ENCODE results near the gene UBE3B.

The UBE3B gene

DNA sequence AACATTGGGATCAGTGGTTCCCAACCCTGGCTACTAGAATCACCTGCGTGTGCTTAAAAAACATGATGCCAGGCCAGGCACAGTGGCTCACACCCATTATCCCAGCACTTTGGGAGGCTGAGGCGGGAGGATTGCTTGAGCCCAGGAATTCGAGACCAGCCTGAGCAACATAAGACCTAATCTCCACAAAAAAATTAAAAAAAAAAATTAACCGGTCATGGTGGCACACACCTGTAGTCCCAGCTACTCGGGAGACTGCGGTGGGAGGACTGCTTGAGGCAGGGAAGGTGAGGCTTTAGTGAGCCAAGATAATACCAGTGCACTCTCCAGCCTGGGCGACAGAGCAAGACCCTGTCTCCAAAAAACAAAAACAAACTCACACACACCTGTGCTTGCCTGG, 2.3 kb upstream of the UBE3B start:
- DNase-seq: no peak

DNA sequence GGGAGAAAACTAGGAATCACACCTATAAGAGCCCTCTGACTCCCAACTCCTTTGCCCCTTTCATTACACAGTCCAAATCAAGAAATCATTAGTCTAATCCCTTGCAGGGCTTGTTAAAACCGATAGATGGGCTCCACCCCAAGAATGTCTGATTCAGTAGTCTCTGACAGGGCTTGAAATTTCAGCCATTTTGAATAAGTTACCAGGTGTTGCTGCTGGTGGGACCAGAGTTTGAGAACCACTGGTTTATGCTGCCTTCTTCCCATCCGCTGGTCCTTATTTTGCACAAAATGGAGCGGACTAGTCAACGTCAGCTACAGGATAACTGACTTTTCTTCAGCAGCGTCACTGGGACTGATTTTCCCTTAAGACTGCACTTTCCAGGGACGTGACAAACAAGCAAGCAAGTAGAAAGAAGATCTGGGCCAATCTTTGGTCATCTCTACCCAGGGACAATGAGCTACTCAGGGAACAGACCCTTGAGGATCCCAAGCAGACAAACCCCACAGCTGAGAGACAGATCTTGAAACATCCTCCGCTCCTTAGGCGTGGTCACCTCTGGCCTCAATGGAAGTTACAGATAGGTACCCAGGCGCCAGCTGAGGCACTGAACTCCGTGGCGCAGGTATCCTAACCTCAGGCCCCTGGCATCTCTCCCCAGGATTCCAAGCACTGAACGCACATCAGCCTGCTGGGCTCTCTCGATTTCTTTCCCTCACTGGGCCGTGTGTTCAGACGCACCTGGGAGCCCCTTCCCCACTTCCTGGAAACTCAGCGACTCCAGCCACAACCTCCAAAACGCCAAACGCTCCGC, 1.2 kb upstream of the UBE3B start:
- no peak for DNase-seq

DNA sequence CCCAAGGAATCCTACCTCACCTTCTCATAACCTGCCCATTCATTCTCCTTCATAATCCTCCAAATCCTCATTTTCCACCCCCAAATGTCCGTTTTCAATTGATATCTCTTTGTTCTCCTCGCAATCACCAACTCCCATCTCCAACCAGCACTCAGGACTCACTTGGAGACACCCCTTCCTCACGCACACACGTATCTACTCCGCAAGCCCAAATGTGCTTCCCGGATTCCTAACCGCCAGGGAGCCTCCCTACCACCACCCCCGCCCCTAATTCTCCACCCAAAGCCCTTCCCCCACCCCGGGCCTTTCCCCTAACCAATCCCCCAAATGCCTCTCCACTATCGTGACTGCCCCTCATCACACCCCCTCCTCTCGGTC, 638 bp upstream of the UBE3B start:
- DNase-seq: no peak

- DNase-seq: no peak
Measured at GRCh38 chr12:109477963-109478315, 505 bp downstream of the UBE3B start.

DNA sequence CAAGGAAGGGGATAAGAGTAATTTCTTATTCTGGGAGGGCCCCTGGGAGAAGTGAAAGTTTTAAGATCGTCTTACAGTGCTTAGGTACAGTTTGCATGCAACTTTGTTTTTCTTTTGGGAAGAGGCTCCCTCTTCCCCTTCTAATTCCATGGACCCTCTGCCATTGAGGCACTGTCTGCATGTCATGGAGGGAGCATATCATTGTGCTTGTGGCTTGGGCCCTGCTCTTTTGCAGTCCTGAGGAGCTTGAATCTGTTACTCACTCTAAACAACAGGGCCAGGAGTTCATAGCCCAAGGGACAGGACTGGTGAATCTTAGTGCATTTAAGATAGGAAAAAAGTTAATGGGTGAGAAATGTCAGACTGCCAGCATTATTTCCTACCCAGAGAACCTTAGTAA, 2.3 kb downstream of the UBE3B start:
- DNase-seq: no peak

- no peak for DNase-seq
Measured at GRCh38 chr12:109480356-109480755, 2.9 kb downstream of the UBE3B start.

DNA sequence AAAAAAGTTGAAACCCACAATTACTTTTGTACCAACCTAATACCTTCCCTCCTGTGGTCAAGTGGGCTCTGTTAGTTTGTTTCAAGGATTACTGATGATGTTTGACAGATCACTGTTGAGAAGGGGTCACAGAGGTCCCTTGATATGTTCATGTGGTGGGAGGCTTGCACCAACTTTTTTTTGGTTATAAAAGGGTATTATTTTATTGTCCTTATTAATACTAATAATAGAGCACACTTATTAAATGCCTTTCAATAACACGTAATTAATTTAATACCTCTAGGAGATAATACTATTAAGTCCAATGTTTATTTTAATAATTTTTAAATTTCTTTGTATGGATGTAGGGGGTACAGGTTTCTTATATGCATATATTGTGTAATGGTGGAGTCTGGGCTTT, 4.4 kb downstream of the UBE3B start:
- DNase-seq: no peak

- no peak for DNase-seq
Measured at GRCh38 chr12:109482491-109482890, 5.1 kb downstream of the UBE3B start.

- DNase-seq: no peak
Measured at GRCh38 chr12:109482894-109483293, 5.5 kb downstream of the UBE3B start.

DNA sequence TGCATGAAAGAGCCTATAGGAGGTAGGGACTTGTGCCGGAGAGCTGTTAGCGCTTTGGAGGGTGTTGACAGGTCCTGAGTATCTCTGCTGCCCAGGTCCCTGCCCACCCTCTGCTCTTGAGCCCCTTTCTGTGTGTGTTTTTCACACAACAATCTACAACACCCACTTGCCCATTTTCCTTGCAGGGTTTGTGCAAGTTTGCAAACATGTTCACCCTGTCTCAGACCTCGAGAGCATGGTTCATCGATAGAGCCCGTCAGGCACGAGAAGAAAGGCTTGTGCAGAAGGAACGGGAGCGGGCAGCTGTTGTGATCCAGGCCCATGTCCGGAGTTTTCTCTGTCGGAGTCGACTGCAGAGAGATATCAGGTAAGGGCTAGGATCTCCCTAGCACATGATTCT, 5.9 kb downstream of the UBE3B start:
- no peak for DNase-seq

- DNase-seq: no peak
Measured at GRCh38 chr12:109485201-109485600, 7.8 kb downstream of the UBE3B start.

DNA sequence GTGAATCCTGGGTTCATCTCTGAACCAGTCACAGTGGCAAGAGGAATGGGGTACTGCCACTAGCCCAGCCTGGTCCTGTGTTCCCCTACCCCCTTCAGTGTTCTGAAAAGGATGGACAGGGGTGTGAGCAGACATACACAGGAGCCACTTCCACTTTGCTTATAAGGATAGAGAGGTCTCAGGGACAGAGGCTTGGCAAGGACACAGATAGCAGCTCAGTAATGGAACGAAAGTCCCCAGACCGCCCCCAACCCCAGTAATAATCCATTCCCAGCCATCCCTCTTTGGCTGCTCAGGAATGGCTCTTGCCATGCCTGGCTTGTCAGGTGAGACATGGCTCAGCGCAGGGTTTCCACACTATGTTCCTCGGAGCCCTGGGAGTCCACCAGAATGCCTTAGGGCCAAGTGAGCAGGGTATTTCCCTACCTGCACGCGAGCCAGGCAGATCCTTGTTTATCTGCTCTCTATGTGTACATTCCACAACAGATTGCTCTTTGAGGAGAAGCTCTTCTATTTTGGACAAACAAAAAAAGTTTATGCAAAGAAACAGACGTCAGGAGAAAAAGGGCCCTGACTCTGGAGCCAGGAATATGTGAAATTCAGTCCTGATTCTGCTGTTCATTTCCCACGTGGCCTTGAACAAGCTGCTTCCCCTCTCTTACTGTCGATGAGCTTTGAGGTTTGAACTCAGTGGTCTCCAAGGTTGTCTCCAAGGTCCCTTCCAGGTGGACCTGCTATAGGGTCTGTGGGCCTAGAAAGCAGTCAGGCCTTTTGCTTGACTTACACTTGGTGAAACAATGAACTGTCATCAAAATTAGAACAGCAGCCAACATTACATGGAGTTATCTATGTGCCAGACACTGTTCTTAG, 10.0 kb downstream of the UBE3B start:
- DNase-seq: no peak

- DNase-seq: no peak
Measured at GRCh38 chr12:109488051-109488665, 10.7 kb downstream of the UBE3B start.

DNA sequence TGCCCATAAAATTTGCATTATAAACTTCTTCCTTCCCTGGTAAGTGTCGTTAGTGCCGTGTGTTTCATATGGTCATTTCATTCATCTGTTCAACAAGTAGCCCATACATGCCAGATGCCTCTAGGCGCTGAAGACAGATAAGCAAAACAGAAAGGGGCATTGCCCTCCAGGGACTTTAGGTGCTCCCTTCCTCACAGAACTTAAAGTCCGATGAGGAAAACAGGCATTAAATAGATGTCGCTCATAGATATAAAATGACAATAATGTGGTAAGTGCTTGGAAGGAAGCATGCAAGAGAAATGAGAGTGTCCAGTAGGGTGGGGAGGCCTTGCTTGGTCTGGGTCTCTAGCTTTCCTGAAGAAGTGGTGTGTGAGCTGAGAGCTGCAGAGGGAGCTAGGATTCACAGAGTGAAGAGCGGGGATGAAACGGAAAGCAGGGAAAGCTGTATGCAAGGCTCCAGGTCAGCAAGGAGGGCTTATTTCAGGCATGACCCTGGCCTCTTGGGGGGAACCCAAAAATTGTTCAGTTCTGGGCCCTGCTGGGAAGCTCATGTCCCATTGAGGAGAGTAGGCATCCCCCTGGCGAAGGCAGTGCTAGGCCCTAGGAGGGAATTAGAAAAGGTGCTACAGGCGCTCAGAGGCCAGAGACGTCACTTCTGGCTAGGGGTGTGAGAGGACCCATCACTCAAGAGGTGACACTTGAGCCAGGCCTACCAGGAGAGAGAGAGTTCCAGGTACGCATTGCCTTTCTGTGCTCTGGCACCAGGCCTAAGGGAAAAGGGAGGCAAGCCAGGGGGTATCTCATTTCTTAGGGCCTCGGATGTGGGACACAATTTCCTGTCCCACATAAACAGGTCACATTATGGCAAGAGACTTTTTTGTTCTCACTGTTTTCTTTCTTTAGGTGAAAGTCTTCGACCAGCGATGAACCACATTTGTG, 11.9 kb downstream of the UBE3B start:
- no peak for DNase-seq

GRCh38 chr12:109489955-109490565, 12.6 kb downstream of the UBE3B start:
- no peak for DNase-seq

DNA sequence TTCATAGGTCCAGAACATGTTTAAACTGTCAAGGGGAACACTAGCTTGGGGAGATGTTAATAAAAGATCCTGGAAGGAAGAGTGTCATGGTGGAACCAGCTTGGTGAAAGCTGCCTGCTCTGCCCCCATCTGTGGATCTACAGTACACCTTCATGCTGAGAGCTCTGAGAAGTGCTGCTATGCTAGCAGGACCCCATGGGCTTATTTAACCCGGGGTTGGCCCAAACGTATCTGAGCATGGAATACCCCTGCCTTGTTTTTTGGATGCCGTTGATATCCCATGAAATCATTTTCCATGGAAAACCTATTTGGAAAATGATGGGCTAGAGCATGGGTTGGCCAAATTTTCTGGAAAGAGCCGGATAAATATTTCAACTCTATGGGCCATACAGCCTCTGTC, 14.2 kb downstream of the UBE3B start:
- no peak for DNase-seq

DNA sequence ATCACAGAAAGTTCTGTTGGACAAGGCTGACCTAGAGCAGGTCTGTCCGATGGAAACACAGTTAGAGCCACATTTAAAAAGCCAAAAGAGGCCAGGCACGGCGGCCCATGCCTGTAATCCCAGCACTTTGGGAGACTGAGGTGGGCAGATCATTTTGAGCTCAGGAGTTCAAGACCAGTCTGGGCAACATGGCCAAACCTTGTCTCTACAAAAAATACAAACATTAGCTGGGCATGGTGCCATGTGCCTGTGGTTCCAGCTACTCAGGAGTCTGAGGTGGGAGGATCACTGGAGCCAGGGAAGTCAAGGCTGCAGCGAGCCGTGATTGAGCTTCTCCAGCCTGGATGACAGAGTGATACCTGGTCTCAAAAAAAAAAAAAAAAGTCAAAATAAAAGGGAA, 14.9 kb downstream of the UBE3B start:
- no peak for DNase-seq

DNA sequence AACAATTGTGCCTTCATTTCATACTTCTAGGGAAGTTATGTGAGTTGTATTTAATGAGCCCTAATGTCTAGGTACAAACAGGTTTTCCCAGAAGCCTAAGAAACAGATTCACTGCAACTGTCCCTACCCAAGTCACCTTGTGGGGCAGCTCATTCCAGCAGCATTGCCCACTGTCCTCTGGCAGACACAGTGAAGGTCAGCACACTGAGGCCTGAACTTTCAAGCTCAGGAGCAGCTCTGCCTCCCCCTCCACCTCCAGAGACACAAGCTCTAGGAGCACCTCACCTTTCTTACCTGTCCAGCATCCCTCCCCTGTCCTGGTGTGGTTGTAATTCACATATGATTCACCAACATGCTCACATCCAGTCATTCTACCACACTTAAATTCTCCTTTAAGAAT, 15.7 kb downstream of the UBE3B start:
- DNase-seq: no peak

- DNase-seq: no peak
Measured at GRCh38 chr12:109493938-109494337, 16.5 kb downstream of the UBE3B start.

DNA sequence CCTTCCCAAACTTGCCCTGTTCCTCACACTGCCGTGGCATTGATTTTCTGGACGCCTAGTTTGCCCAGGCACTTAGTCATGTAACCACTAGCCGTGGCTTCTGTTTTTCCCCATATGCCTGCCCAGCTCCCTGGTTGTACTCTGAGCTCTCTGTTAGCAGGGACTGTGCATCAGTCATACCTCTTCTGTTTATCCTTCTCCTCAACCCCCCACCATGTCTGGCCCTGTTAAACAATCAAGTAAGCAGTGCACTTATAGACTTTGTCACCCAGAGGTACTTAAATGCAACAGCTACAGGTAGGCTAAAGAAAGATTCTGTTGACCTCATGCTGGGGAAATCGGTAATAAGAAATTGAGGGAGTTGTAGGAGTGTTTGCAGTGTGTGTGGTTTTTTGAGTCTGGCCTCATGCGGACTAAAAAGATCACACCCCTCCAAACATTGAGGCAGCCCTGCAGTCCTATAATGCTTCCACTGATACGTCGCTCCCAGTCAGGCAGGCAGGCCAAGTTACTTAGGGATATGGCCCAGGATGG, 17.0 kb downstream of the UBE3B start:
- no peak for DNase-seq

GRCh38 chr12:109495012-109495411, 17.6 kb downstream of the UBE3B start:
- no peak for DNase-seq

DNA sequence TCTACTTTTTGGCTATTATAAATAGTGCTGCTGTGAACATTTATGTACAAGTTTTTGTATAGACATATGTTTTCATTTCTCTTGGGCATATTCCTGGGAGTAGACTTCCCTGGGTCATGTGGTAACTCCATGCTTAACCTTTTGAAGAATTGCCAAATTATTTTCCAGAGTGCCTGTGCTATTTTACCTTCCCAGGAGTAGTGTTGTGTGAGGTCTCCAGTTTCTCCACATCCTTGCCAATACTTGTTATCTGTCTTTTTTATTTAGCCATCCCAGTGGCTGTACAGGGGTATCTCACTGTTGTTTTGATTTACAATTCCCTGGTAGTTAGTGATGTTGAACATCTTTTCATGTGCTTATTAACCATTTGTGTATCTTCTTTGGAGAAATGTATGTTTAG, 18.9 kb downstream of the UBE3B start:
- DNase-seq: no peak
